DND-41 (cell line): Measurements from ENCODE around the gene SLC25A21.

Experiments used
- ATAC-seq: fragments of 200-7000 bp; cut with Tn5 transposase; 3 replicates; pipeline ENCODE4 v1.9.1; 2021; ENCODE audit warnings: low read depth; ENCODE audit not compliant: insufficient read depth
- DNase-seq: peaks from one replicate; pipeline ENCODE4 v3.0.0-alpha.2; 2020
- H2AFZ ChIP-seq: 2 replicates; pipeline ENCODE4 v1.6.0; 2012; ENCODE audit warnings: low read depth, low read length
- H3K27ac ChIP-seq: 2 replicates; pipeline ENCODE4 v1.5.1; 2012; ENCODE audit warnings: low read length, inconsistent platforms
- H3K27me3 ChIP-seq: fragments of 200-600 bp; sonication (generic); 2 replicates; pipeline ENCODE4 v1.6.0; 2012; ENCODE audit warnings: low read length, mild to moderate bottlenecking, inconsistent platforms; ENCODE audit not compliant: insufficient read depth, poor library complexity
- H3K36me3 ChIP-seq: 2 replicates; pipeline ENCODE4 v1.5.1; 2012; ENCODE audit warnings: low read length, inconsistent platforms; ENCODE audit not compliant: insufficient read depth
- H3K4me1 ChIP-seq: 2 replicates; pipeline ENCODE4 v1.5.1; 2012; ENCODE audit warnings: mild to moderate bottlenecking, low read length; ENCODE audit not compliant: insufficient read depth
- H3K4me2 ChIP-seq: 2 replicates; pipeline ENCODE4 v1.6.0; 2012; ENCODE audit warnings: mild to moderate bottlenecking, moderate library complexity, low read length, inconsistent platforms; ENCODE audit not compliant: insufficient read depth
- H3K4me3 ChIP-seq, 2 experiments: fragments of 200-600 bp in 1 of 2; shearing (Covaris generic) in 1 of 2; 2 replicates each; pipeline ENCODE4 v1.5.1; 2012 to 2016; ENCODE audit warnings: inconsistent platforms in 2 of 2, low read length in 2 of 2, mild to moderate bottlenecking in 2 of 2, low read depth in 1 of 2, moderate library complexity in 1 of 2
- H3K79me2 ChIP-seq: 2 replicates; pipeline ENCODE4 v1.6.0; 2012; ENCODE audit warnings: low read length, inconsistent platforms; ENCODE audit not compliant: insufficient read depth
- H3K9ac ChIP-seq: 2 replicates; pipeline ENCODE4 v1.6.0; 2012; ENCODE audit warnings: low read depth, mild to moderate bottlenecking, inconsistent platforms, low read length, moderate library complexity
- H3K9me3 ChIP-seq: 2 replicates; pipeline ENCODE4 v1.5.1; 2012; ENCODE audit warnings: low read length, moderate library complexity, mild to moderate bottlenecking, inconsistent platforms; ENCODE audit not compliant: insufficient read depth, severe bottlenecking
- H4K20me1 ChIP-seq: 2 replicates; pipeline ENCODE4 v1.6.0; 2012; ENCODE audit warnings: low read length; ENCODE audit not compliant: insufficient read depth
- EZH2 ChIP-seq: IDR thresholded peaks from 3 replicates; pipeline ENCODE4 v1.6.1; 2012; ENCODE audit warnings: borderline replicate concordance, low read depth, mild to moderate bottlenecking, moderate library complexity, low read length, inconsistent platforms; ENCODE audit not compliant: severe bottlenecking
- TF ChIP-seq, protein P1 (sequence below): IDR thresholded peaks from 2 replicates; pipeline ENCODE4 v1.5.1; 2012; ENCODE audit warnings: borderline replicate concordance, low read length, moderate library complexity, mild to moderate bottlenecking; ENCODE audit not compliant: poor library complexity, severe bottlenecking; ENCODE audit errors: extremely low read depth

The SLC25A21 gene

DNA sequence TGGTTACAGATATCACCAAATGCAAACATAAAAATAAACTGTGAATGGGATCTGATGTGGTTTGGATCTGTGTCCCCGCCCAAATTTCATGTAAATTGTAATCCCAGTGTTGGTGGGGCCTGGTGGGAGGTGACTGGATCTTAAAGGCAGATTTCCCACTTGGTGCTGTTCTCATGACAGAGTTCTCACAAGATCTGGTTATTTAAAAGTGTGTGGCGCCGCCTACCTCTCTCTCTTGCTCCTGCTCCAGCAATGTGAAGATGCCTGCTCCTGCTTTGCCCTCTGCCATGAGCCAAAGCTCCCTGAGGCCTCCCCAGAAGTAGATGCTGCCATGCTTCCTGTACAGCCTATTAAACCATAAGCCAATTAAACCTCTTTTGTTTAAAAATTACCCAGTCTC lies 47.8 kb downstream of the SLC25A21 start:
- TF ChIP-seq EZH2 = no peak
- TF ChIP-seq, protein P1, sequence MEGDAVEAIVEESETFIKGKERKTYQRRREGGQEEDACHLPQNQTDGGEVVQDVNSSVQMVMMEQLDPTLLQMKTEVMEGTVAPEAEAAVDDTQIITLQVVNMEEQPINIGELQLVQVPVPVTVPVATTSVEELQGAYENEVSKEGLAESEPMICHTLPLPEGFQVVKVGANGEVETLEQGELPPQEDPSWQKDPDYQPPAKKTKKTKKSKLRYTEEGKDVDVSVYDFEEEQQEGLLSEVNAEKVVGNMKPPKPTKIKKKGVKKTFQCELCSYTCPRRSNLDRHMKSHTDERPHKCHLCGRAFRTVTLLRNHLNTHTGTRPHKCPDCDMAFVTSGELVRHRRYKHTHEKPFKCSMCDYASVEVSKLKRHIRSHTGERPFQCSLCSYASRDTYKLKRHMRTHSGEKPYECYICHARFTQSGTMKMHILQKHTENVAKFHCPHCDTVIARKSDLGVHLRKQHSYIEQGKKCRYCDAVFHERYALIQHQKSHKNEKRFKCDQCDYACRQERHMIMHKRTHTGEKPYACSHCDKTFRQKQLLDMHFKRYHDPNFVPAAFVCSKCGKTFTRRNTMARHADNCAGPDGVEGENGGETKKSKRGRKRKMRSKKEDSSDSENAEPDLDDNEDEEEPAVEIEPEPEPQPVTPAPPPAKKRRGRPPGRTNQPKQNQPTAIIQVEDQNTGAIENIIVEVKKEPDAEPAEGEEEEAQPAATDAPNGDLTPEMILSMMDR = no peak
- DNase-seq (no peak), ATAC-seq (no peak)
- no peaks in the 10 kb centered on the region for H4K20me1 ChIP-seq
- H3K9me3 ChIP-seq = no peaks in the 10 kb centered on the region
- no peak overlapping the region for H3K9ac ChIP-seq
- no peaks in the 10 kb centered on the region for H3K36me3 ChIP-seq
- no peak overlapping the region for H3K4me3 ChIP-seq
- no peak overlapping the region for H2AFZ ChIP-seq
- H3K79me2 ChIP-seq = no peaks in the 10 kb centered on the region
- H3K27me3 ChIP-seq = no peaks in the 10 kb centered on the region
- no peaks in the 10 kb centered on the region for H3K4me1 ChIP-seq
- H3K4me2 ChIP-seq = no peak overlapping the region
- H3K27ac ChIP-seq = no peak overlapping the region

DNA sequence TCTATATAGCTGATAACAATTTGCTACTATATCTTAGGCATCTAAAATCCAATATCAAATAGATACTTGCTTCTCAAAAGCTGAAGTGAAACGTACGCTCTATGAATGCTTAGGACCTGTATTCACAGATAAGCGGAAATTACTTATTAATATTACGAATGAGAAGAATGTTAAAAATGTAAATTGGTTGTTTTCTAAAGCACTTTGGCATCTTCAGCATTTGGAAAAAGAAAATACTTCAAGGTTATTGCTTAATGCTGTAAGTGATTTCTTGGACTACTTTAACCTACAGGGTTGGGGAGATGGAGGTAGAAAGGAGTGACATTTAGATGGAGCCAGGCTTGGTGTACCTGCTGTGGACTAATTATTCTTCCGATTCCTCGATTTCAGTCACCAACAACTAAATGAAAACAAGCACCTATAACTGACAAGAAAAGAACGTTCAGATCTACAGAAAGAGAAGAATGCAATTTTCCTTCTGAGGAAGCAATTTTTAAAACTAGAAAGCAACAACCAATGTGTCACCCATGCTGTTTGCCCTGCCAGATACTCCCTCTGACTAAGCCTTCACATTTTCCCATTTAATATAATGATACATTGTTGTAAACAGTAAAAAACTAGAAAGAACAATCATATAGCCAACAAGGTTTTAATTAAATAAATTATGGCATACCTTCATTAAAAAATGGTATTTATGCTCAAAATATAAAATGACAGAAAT lies 49.3 kb downstream of the SLC25A21 start:
- H3K4me3 ChIP-seq = no peak overlapping the region
- no peaks in the 10 kb centered on the region for H3K4me1 ChIP-seq
- no peaks in the 10 kb centered on the region for H3K79me2 ChIP-seq
- no peak for DNase-seq
- H3K9me3 ChIP-seq = no peaks in the 10 kb centered on the region
- H4K20me1 ChIP-seq = no peaks in the 10 kb centered on the region
- no peak for ATAC-seq
- H3K27me3 ChIP-seq = no peaks in the 10 kb centered on the region
- no peak overlapping the region for H3K27ac ChIP-seq
- no peaks in the 10 kb centered on the region for H3K36me3 ChIP-seq
- TF ChIP-seq EZH2 = no peak
- TF ChIP-seq, protein P1 = no peak
- H3K9ac ChIP-seq = no peak overlapping the region
- H2AFZ ChIP-seq = no peak overlapping the region
- no peak overlapping the region for H3K4me2 ChIP-seq

DNA sequence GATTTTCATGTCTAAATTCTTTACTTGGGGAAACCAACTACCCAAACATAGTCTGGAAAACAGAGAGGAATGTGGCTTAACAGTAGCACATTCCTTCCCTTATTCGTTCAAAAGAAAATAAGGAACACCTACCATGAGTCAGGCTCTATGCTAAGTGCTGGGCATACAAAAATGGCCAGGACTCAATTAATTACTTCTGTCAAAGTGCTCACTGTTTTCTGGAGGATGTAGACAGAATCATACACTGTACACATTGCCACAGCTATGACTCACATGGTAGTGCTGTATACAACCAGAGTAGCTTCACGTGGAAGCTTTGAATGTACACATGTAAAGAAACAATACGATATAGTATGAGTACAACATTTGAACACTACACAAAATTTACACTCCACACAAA lies 50.1 kb downstream of the SLC25A21 start:
- Histone ChIP-seq H3K79me2 (no peaks in the 10 kb centered on the region), H3K9me3 (no peaks in the 10 kb centered on the region), H3K4me3 (no peak overlapping the region), H4K20me1 (no peaks in the 10 kb centered on the region), H2AFZ (no peak overlapping the region), H3K4me1 (no peaks in the 10 kb centered on the region), H3K27me3 (no peaks in the 10 kb centered on the region), H3K36me3 (no peaks in the 10 kb centered on the region), H3K27ac (no peak overlapping the region), H3K9ac (no peak overlapping the region), H3K4me2 (no peak overlapping the region)
- ATAC-seq (no peak), DNase-seq (no peak)
- no peak for TF ChIP-seq EZH2
- TF ChIP-seq, protein P1 = no peak
